ENCODE results near the gene ERBB3. TPM values are rescaled to one million over a fixed set of nuclear protein-coding genes. Genes with fewer than 3 reads are reported as not detected.

ERBB3 gene
- total RNA-seq, 4 donors from 2014 or later: 177 to 209 (median 202) TPM

DNA sequence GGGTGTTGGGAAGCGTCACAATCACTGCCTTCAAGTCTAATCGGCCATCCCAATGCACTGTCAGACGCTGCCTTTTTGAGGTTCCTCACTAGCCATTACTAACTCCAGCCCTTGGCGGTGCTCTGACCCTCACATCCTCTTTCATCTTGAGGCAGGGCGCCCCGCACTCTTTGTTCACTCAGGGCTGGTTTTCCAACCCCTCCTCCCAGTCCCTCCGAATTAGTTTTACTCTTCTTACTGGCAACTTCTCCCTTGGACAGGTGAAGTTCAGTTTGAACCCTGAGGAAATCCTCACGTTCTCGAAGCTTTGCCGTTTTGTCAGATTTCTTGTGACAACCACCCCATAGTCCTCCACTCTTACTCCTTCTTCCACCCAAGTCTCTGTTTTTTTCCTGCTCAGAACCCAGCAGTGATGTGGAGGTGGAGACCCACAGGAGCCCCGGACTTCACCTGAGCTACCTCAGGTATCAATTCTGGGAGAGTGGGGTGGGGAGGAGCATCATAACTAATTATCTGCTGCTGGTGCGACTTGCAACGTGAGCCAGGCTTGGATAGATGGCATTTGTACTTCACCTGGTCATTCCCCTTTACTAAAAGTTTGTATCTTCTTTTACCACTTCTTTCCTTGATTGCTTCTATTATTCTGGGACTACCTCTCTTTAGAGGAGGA is 38.9 kb downstream of the ERBB3 start:
- intact Hi-C loops (cut with DNase I; ENCODE audit: low total_unique reads): no loop called here
- WGBS, 2 donors: 4 to 5% methylated on average over 13 of the region's 13 CpGs
- no peak for TF ChIP-seq POLR2A (IDR thresholded peaks at IDR 0.05)
- TF ChIP-seq, protein P1, sequence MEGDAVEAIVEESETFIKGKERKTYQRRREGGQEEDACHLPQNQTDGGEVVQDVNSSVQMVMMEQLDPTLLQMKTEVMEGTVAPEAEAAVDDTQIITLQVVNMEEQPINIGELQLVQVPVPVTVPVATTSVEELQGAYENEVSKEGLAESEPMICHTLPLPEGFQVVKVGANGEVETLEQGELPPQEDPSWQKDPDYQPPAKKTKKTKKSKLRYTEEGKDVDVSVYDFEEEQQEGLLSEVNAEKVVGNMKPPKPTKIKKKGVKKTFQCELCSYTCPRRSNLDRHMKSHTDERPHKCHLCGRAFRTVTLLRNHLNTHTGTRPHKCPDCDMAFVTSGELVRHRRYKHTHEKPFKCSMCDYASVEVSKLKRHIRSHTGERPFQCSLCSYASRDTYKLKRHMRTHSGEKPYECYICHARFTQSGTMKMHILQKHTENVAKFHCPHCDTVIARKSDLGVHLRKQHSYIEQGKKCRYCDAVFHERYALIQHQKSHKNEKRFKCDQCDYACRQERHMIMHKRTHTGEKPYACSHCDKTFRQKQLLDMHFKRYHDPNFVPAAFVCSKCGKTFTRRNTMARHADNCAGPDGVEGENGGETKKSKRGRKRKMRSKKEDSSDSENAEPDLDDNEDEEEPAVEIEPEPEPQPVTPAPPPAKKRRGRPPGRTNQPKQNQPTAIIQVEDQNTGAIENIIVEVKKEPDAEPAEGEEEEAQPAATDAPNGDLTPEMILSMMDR (IDR thresholded peaks at IDR 0.05): no peak
- peak overlapping the region; percentile 53 for H3K4me3 ChIP-seq (ENCODE audit: low read depth, poor library complexity, severe bottlenecking)
- DNase-seq (ENCODE audit: low spot score in 2 of 2): no peak

DNA sequence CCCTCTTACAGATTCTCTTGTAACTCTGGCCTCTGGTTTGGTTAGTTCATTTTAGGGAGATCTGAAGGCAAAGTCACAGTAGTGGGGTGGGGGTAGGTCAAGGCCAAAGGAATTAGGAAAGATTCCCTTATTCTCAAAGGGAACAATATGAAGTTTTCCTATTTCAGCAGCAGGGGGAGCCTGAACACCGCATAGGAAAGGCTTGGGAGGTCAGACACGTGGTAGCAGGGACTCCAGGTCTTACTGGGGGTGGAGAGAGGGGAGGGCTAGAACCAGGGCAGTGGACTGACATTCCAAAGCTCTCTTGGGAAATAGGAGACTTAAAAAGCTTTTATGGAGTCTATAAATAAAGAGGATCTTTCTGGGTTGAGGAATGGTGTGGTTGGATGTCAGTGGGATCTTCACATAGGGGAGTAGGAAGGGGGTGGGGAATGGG is 39.4 kb downstream of the ERBB3 start:
- 0 to 2% methylated on average over 2 of the region's 2 CpGs for WGBS, 2 donors
- no peak for TF ChIP-seq POLR2A (IDR thresholded peaks at IDR 0.05)
- TF ChIP-seq, protein P1 (IDR thresholded peaks at IDR 0.05): peak in 1 of 3 donors; percentile 93
- H3K4me3 ChIP-seq (ENCODE audit: low read depth, poor library complexity, severe bottlenecking): no peak overlapping the region
- intact Hi-C loops (cut with DNase I; ENCODE audit: low total_unique reads): no loop called here
- peak in 1 of 2 donors; percentile 64 for DNase-seq (ENCODE audit: low spot score in 2 of 2)

DNA sequence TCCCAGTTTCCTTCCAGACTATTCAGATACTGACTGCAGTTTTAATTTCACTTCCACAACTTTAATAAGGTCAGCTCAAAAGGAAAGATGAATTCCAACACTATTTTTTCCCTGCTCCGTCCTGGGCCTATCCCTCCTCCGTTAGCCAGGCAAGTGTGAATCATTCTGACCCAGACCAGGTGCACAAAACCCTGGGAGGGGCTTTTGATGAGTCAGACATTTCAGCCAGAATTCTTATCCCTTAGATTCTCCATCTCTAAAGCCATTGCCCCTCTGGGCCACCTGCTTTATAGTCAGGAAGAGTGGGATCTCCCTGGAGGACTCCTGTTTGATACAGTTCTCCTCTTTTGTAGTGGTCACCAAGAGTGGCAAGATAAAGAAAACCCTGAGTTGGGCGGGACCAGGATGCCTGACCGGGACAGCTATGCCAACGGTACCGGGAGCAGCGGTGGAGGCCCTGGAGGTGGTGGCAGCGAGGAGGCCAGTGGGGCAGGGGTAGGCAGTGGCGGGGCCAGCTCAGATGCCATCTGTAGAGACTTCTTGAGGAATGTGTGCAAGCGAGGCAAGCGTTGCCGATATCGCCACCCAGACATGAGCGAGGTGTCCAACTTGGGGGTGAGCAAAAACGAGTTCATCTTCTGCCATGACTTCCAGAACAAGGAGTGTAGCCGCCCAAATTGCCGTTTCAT is 40.3 kb downstream of the ERBB3 start:
- no peak overlapping the region for H3K4me3 ChIP-seq (ENCODE audit: low read depth, poor library complexity, severe bottlenecking)
- intact Hi-C loops (cut with DNase I; ENCODE audit: low total_unique reads): no loop called here
- no peak for DNase-seq (ENCODE audit: low spot score in 2 of 2)
- TF ChIP-seq, protein P1 (IDR thresholded peaks at IDR 0.05): no peak
- TF ChIP-seq POLR2A (IDR thresholded peaks at IDR 0.05): no peak
- WGBS, 2 donors: 90% methylated on average over 17 of the region's 17 CpGs

DNA sequence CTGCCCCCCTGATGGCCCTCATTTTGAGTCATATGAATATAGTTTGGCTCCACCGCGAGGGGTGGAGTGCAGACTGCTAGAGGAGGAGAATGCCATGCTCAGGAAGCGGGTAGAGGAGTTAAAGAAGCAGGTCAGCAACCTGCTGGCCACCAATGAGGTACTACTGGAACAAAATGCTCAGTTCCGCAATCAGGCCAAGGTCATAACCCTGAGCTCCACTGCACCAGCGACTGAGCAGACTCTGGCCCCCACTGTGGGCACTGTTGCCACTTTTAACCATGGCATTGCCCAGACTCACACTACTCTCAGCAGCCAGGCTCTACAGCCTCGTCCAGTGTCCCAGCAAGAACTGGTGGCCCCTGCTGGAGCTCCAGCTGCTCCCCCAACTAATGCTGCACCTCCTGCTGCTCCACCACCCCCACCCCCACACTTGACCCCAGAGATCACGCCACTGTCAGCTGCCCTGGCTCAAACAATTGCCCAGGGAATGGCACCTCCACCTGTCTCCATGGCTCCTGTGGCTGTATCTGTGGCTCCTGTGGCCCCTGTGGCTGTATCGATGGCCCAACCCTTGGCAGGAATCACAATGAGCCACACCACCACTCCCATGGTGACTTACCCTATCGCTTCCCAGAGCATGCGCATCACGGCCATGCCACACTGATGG is 41.4 kb downstream of the ERBB3 start:
- no peak for TF ChIP-seq POLR2A (IDR thresholded peaks at IDR 0.05)
- TF ChIP-seq, protein P1 (IDR thresholded peaks at IDR 0.05): no peak
- no peak for DNase-seq (ENCODE audit: low spot score in 2 of 2)
- intact Hi-C loops (cut with DNase I; ENCODE audit: low total_unique reads): no loop called here
- WGBS, 2 donors: 87 to 92% methylated on average over 11 of the region's 11 CpGs
- H3K4me3 ChIP-seq (ENCODE audit: low read depth, poor library complexity, severe bottlenecking): no peak overlapping the region

DNA sequence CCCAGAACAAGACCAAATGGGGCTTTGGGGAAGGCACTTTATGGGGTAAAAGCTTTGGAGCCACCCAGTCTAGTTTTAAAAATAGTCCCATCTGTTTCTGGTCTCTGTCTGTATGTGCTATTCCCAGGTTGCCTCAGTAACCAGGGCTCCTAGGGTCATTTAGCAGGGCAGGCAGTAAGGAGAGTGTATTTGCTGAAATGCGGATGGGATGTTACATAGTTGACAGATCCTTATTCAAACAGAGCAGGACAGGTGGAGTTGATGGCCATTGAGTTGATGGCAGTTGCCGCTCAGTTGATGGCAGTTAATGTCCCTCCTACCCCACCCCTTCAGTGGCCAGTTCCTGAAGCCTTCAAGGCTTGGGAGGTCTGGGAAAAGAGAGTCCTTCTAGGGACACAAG is 42.7 kb downstream of the ERBB3 start:
- TF ChIP-seq, protein P1 (IDR thresholded peaks at IDR 0.05): no peak
- TF ChIP-seq POLR2A (IDR thresholded peaks at IDR 0.05): no peak
- WGBS, 2 donors: 82 to 88% methylated on average over 2 of the region's 2 CpGs
- intact Hi-C loops (cut with DNase I; ENCODE audit: low total_unique reads): no loop called here
- no peak overlapping the region for H3K4me3 ChIP-seq (ENCODE audit: low read depth, poor library complexity, severe bottlenecking)
- no peak for DNase-seq (ENCODE audit: low spot score in 2 of 2)
